Mucosa of rectum (tissue), 2 donors: ENCODE results near the gene SCUBE1.

Experiments used
- H3K27ac ChIP-seq, 2 donors: one replicate each; pipeline ENCODE4 v1.7.0; 2013; ENCODE audit warnings: inconsistent platforms in 2 of 2, low read depth in 2 of 2, low read length in 2 of 2
- H3K27me3 ChIP-seq, 2 donors: one replicate each; pipeline ENCODE4 v1.7.0; 2013; ENCODE audit warnings: low read length in 2 of 2; ENCODE audit not compliant: control insufficient read depth in 2 of 2, insufficient read depth in 2 of 2
- H3K36me3 ChIP-seq, 2 donors: one replicate each; pipeline ENCODE4 v1.7.0; 2013; ENCODE audit warnings: low read length in 2 of 2; ENCODE audit not compliant: control insufficient read depth in 2 of 2, insufficient read depth in 2 of 2
- H3K4me1 ChIP-seq, 2 donors: one replicate each; pipeline ENCODE4 v1.7.0; 2013; ENCODE audit warnings: low read length in 2 of 2, mild to moderate bottlenecking in 1 of 2; ENCODE audit not compliant: control insufficient read depth in 2 of 2, insufficient read depth in 2 of 2
- H3K4me3 ChIP-seq, 2 donors: one replicate each; pipeline ENCODE4 v1.7.0; 2013; ENCODE audit warnings: low read length in 2 of 2
- H3K9ac ChIP-seq, 2 donors: one replicate each; pipeline ENCODE4 v1.7.0; 2013; ENCODE audit warnings: low read length in 2 of 2, low read depth in 1 of 2, mild to moderate bottlenecking in 1 of 2
- H3K9me3 ChIP-seq, 2 donors: one replicate each; pipeline ENCODE4 v1.7.0; 2013; ENCODE audit warnings: low read length in 2 of 2; ENCODE audit not compliant: control insufficient read depth in 2 of 2
- donor health status: healthy.
- donor health status: Normal muscosa, but diverticular disease.

SCUBE1 gene

GRCh38 chr22:43211941-43212433, 131.2 kb downstream of the SCUBE1 start:
- Histone ChIP-seq H3K9me3 (no peaks in the 10 kb centered on the region), H3K36me3 (no peaks in the 10 kb centered on the region), H3K9ac (no peak overlapping the region), H3K4me1 (no peaks in the 10 kb centered on the region), H3K4me3 (no peak overlapping the region), H3K27ac (no peak overlapping the region), H3K27me3 (no peaks in the 10 kb centered on the region)

GRCh38 chr22:43210631-43211515, 132.3 kb downstream of the SCUBE1 start:
- Histone ChIP-seq H3K4me1 (no peaks in the 10 kb centered on the region), H3K9ac (no peak overlapping the region), H3K27ac (no peak overlapping the region), H3K27me3 (no peaks in the 10 kb centered on the region), H3K4me3 (no peak overlapping the region), H3K36me3 (no peaks in the 10 kb centered on the region), H3K9me3 (no peaks in the 10 kb centered on the region)

GRCh38 chr22:43209971-43210370, 133.2 kb downstream of the SCUBE1 start:
- no peak overlapping the region for H3K4me3 ChIP-seq
- no peaks in the 10 kb centered on the region for H3K36me3 ChIP-seq
- no peaks in the 10 kb centered on the region for H3K27me3 ChIP-seq
- H3K4me1 ChIP-seq = no peaks in the 10 kb centered on the region
- H3K27ac ChIP-seq = no peak overlapping the region
- H3K9me3 ChIP-seq = no peaks in the 10 kb centered on the region
- H3K9ac ChIP-seq = no peak overlapping the region

GRCh38 chr22:43209523-43209890, 133.7 kb downstream of the SCUBE1 start:
- no peaks in the 10 kb centered on the region for H3K36me3 ChIP-seq
- no peak overlapping the region for H3K9ac ChIP-seq
- no peaks in the 10 kb centered on the region for H3K9me3 ChIP-seq
- no peaks in the 10 kb centered on the region for H3K4me1 ChIP-seq
- no peak overlapping the region for H3K27ac ChIP-seq
- no peaks in the 10 kb centered on the region for H3K27me3 ChIP-seq
- no peak overlapping the region for H3K4me3 ChIP-seq

- H3K4me3 ChIP-seq = no peak overlapping the region
- no peaks in the 10 kb centered on the region for H3K36me3 ChIP-seq
- H3K4me1 ChIP-seq = no peaks in the 10 kb centered on the region
- no peak overlapping the region for H3K9ac ChIP-seq
- no peaks in the 10 kb centered on the region for H3K27me3 ChIP-seq
- H3K27ac ChIP-seq = no peak overlapping the region
- no peaks in the 10 kb centered on the region for H3K9me3 ChIP-seq
Observed at GRCh38 chr22:43208703-43209522, 134.3 kb downstream of the SCUBE1 start.

- no peaks in the 10 kb centered on the region for H3K4me1 ChIP-seq
- H3K4me3 ChIP-seq = no peak overlapping the region
- H3K9ac ChIP-seq = no peak overlapping the region
- H3K27me3 ChIP-seq = no peaks in the 10 kb centered on the region
- no peak overlapping the region for H3K27ac ChIP-seq
- no peaks in the 10 kb centered on the region for H3K36me3 ChIP-seq
- H3K9me3 ChIP-seq = no peaks in the 10 kb centered on the region
Observed at GRCh38 chr22:43207849-43208702, 135.1 kb downstream of the SCUBE1 start.

- no peak overlapping the region for H3K4me3 ChIP-seq
- H3K4me1 ChIP-seq = no peaks in the 10 kb centered on the region
- no peak overlapping the region for H3K9ac ChIP-seq
- no peak overlapping the region for H3K27ac ChIP-seq
- no peaks in the 10 kb centered on the region for H3K27me3 ChIP-seq
- H3K36me3 ChIP-seq = no peaks in the 10 kb centered on the region
- no peaks in the 10 kb centered on the region for H3K9me3 ChIP-seq
Observed at GRCh38 chr22:43207386-43207785, 135.8 kb downstream of the SCUBE1 start.

- Histone ChIP-seq H3K27me3 (no peaks in the 10 kb centered on the region), H3K4me1 (no peaks in the 10 kb centered on the region), H3K9me3 (no peaks in the 10 kb centered on the region), H3K27ac (no peak overlapping the region), H3K36me3 (no peaks in the 10 kb centered on the region), H3K9ac (no peak overlapping the region), H3K4me3 (no peak overlapping the region)
Observed at GRCh38 chr22:43206509-43207161, 136.5 kb downstream of the SCUBE1 start.

- no peak overlapping the region for H3K4me3 ChIP-seq
Observed at GRCh38 chr22:43205748-43206508, 137.2 kb downstream of the SCUBE1 start.

More at GRCh38 chr22:43205748-43206508, 137.2 kb downstream of the SCUBE1 start:
- Histone ChIP-seq H3K9me3 (no peaks in the 10 kb centered on the region), H3K4me1 (no peaks in the 10 kb centered on the region), H3K36me3 (no peaks in the 10 kb centered on the region), H3K9ac (no peak overlapping the region), H3K27me3 (no peaks in the 10 kb centered on the region), H3K27ac (no peak overlapping the region)
